Measurements from ENCODE around the gene MSH5. TPM values are rescaled to one million over a fixed set of nuclear protein-coding genes. Genes with fewer than 3 reads are reported as not detected.

Gene MSH5
- total RNA-seq, 1 experiment from 2014 or later, result 36.6 TPM

DNA sequence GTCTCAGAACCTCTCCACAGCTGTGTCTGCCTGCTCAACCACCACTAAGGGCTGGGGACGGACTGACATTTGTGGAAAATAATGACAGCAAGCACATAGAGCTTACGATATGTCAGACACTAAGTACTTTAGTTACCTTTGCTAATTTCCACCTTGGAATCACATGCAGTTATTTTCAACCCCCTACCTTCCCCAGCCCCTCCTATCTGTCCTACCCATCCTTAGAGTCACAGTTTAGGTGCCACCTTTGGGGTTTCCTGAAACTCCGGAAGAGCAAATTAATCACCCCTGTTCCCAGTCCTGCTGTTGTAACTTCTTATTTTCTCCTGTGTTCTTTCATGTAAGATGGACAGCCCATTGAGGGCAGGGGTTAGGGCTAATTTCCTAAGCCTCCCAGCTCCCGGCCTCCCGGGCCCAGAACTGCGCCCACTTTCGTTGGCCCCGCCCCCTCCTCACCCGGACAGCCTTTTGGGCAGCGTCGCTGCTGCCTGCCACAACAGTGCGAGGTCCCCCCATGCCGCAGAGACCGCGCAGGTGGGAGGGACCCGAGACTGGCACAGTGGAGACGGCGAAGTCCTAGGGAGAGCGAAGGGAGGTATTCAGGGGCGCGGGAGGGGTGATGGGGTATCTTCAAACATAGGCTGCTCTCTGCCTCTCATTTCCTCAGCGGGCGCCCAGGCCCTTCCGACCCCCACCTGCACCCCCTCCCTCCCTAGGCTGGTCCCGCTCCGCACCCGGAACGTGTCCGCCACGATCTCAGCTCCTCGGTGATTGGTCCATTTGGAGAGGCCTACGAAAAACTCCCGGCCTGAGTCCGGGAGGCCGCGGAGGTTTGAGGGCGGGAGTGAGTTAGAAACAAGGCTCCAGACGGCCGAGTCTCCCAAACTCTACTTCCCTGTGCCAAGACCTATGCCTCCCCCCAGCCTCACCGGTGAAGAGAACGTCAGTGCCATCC is 11.8 kb upstream of the MSH5 start:
- TF ChIP-seq, protein P1, sequence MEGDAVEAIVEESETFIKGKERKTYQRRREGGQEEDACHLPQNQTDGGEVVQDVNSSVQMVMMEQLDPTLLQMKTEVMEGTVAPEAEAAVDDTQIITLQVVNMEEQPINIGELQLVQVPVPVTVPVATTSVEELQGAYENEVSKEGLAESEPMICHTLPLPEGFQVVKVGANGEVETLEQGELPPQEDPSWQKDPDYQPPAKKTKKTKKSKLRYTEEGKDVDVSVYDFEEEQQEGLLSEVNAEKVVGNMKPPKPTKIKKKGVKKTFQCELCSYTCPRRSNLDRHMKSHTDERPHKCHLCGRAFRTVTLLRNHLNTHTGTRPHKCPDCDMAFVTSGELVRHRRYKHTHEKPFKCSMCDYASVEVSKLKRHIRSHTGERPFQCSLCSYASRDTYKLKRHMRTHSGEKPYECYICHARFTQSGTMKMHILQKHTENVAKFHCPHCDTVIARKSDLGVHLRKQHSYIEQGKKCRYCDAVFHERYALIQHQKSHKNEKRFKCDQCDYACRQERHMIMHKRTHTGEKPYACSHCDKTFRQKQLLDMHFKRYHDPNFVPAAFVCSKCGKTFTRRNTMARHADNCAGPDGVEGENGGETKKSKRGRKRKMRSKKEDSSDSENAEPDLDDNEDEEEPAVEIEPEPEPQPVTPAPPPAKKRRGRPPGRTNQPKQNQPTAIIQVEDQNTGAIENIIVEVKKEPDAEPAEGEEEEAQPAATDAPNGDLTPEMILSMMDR (IDR thresholded peaks at IDR 0.05; ENCODE audit: unreplicated experiment), result no peak
- peaks cover 7% of the 10 kb centered on the region for H3K4me1 Mint-ChIP-seq (ENCODE audit: insufficient read depth, unreplicated experiment)
- ChIA-PET CTCF (interaction anchor here (0.6 to 2.3 kb wide), 8 partner anchors 11 to 986 kb away, joined by 4 to 7 read pairs (median 6); partner anchors contain the start of gene HSPA1B), POLR2A (interaction anchor here (1.1 to 11.8 kb wide), 6 partner anchors 12 to 103 kb away, joined by 3 to 95 read pairs (median 12); partner anchors contain the start of genes HSPA1B, LSM2, LY6G6D and MSH5)
- intact Hi-C loops (cut with micrococcal nuclease), result loop anchor here (2.0 kb wide), 4 partner anchors 41 to 103 kb away; partner anchors contain the start of genes LY6G5C and VARS1
- no peak overlapping the region for H3K4me3 Mint-ChIP-seq (ENCODE audit: unreplicated experiment)
- H3K27me3 Mint-ChIP-seq (ENCODE audit: insufficient read depth, unreplicated experiment), result no peaks in the 10 kb centered on the region
- no TSS peak for BruUV-seq (replicated peaks)
- no peak for DNase-seq (ENCODE audit: unreplicated experiment)
- H3K36me3 Mint-ChIP-seq (ENCODE audit: insufficient read depth, unreplicated experiment), result peaks cover 28% of the 10 kb centered on the region
- no peaks in the 10 kb centered on the region for H3K9me3 Mint-ChIP-seq (ENCODE audit: unreplicated experiment)
- no peak overlapping the region for H3K27ac Mint-ChIP-seq (ENCODE audit: low read depth, unreplicated experiment)

DNA sequence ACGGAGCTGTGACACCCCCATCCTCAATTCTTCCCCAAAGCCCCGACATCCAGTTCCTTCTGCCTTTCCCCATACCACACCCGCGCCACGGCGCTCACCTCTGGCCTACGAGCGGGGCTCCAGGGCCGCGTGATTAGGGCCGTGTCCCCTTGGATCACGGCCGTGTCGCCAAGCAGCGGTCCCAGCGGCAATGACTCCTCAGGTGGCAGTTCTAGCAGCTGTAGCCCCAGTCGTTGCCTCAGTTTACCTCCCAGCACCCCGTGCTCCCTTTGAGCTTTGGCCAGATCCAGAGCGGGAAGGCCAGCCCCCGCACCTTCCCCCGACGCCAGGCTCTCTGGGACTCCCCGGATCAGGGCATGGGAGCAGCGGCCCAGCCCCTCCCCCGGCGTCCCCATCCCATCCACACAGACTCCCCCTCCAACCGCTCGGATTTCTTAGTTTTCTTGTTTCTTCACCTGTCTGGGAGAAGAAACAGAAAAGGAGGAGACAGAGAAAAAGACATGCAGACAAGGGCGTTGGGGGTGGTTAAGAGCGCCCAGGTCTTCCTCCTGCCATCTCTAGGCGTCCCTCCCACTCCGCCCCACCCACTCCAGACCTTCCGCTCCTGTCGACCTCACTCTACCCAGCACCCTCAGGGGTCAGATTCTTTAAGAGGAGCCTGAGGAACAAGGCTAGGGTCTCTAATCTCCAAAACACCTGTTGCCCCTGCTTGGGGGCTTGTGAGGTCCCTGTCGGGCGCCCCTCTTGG is 10.9 kb upstream of the MSH5 start, which contains the start of gene DDAH2:
Gene DDAH2 (minus strand): TSS at position 533 of the 748 bp plus-strand sequence. CDS start 138 bp downstream, at position 395.
- BruUV-seq (replicated peaks), result no TSS peak
- Mint-ChIP-seq H3K27ac (ENCODE audit: low read depth, unreplicated experiment) (peak within 1 kb of the TSS; percentile 86), H3K9me3 (ENCODE audit: unreplicated experiment) (no peaks in the 10 kb centered on the region), H3K27me3 (ENCODE audit: insufficient read depth, unreplicated experiment) (no peaks in the 10 kb centered on the region), H3K4me1 (ENCODE audit: insufficient read depth, unreplicated experiment) (peaks cover 7% of the 10 kb centered on the region), H3K36me3 (ENCODE audit: insufficient read depth, unreplicated experiment) (peaks cover 37% of the 10 kb centered on the region), H3K4me3 (ENCODE audit: unreplicated experiment) (peak within 1 kb of the TSS; percentile 92)
- DNase-seq (ENCODE audit: unreplicated experiment), result no peak
- TF ChIP-seq, protein P1 (IDR thresholded peaks at IDR 0.05; ENCODE audit: unreplicated experiment), result peak; percentile 42
- POLR2A ChIA-PET, result interaction anchor here (0.7 to 11.8 kb wide), 19 partner anchors 11 to 174 kb away, joined by 3 to 95 read pairs (median 7); partner anchors contain the start of genes ABHD16A, BAG6, GPANK1 and HSPA1A
- intact Hi-C loops (cut with micrococcal nuclease), result loop anchor here (1.0 to 2.0 kb wide), 5 partner anchors 26 to 102 kb away; partner anchors contain the start of genes ABHD16A, LY6G5C and VARS1
- CTCF ChIA-PET, result interaction anchor here (0.6 to 2.3 kb wide), 18 partner anchors 9 to 987 kb away, joined by 3 to 7 read pairs (median 4); partner anchors contain the start of genes HSPA1B and VARS1

DNA sequence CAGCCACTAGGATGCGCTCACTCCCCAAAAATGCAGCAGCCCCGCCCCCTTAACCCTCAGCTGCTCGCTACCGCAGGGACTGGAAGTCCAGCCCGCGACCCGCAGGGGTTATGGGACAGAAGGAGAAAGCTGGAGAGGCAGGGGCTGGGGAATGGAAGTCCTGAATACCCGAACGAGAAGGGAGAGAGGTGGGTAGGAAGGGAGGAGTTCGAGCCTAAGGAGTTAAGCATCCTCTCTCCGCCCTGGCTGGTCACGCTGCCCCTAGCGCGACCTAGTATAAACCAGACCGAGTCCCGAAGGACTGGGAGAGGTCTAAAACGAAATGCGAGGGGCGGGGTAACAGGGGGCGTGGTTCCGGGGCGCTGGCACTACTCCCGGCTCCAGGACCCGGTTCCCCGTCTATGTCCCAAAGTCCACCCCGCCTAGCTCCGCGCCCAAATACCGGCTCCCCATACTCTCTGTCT is 10.3 kb upstream of the MSH5 start:
- Mint-ChIP-seq H3K4me1 (ENCODE audit: insufficient read depth, unreplicated experiment) (peaks cover 7% of the 10 kb centered on the region), H3K27ac (ENCODE audit: low read depth, unreplicated experiment) (peak overlapping the region; percentile 86), H3K36me3 (ENCODE audit: insufficient read depth, unreplicated experiment) (peaks cover 43% of the 10 kb centered on the region), H3K4me3 (ENCODE audit: unreplicated experiment) (peak overlapping the region; percentile 92), H3K27me3 (ENCODE audit: insufficient read depth, unreplicated experiment) (no peaks in the 10 kb centered on the region), H3K9me3 (ENCODE audit: unreplicated experiment) (no peaks in the 10 kb centered on the region)
- no TSS peak for BruUV-seq (replicated peaks)
- POLR2A ChIA-PET, result interaction anchor here (0.6 to 11.8 kb wide), 21 partner anchors 11 to 1560 kb away, joined by 3 to 95 read pairs (median 6); partner anchors contain the start of genes ABHD16A, BAG6, DDX39B and GPANK1
- intact Hi-C loops (cut with micrococcal nuclease), result loop anchor here (1.0 to 2.0 kb wide), 5 partner anchors 26 to 101 kb away; partner anchors contain the start of genes ABHD16A, LY6G5C and VARS1
- TF ChIP-seq, protein P1 (IDR thresholded peaks at IDR 0.05; ENCODE audit: unreplicated experiment), result no peak
- peak; percentile 88 for DNase-seq (ENCODE audit: unreplicated experiment)
- CTCF ChIA-PET, result interaction anchor here (0.6 to 2.6 kb wide), 18 partner anchors 9 to 389 kb away, joined by 3 to 19 read pairs (median 4); partner anchors contain the start of genes MSH5 and VARS1

Measured in MCF 10A (cell line).